Measurements from ENCODE around the gene ATP4A. TPM values are rescaled to one million over a fixed set of nuclear protein-coding genes. Genes with fewer than 3 reads are reported as not detected.
A peak's percentile ranks its signal among the peaks of the same experiment; 100 is the strongest.

Gene ATP4A
- total and polyA plus RNA-seq, 9 donors, result 0.02 TPM; not detected in 8

DNA sequence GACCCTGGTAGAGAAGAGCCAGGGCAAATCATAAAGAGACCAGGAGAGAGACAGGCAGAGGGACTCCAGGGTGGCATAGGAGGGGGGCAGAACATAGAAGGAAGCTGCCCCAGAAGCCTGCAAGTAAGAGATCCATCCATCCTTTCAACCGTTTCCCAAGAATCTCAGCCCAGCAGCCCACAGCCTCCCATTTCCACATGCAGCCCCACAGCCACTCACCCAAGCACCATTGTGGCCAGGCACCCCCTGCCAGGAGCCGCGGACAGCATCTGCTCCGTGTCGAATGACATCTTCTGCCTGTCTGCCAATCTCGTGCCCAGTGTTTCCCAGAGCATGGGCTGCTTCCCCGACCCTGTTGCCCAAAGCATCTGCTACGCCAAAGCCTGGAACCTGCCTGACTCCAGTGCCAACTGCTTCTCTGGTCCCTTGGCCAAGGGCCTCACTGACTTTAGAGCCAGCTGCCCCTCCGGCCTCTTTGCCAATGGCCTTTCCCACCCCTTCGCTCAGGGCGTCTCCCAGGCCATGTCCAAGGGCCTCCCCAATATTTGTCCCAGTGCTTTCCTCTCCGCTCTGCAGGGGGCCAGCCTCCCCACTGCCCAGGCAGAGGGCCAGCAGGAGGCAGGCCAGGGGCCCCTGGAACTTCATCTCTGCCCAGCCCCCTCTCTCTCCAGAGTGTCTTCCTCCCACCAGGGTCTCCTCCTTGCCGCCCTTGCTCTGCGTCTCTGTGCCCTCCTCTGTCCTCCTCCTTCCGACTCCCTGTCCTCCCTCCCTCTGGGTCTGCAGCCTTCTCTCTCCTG, 50.4 kb downstream of the ATP4A start:
- no peak overlapping the region for H3K27ac ChIP-seq
- intact Hi-C loops (cut with DNase I), result no loop called here
- TF ChIP-seq POLR2A (IDR thresholded peaks at IDR 0.05), result no peak
- H3K9me3 ChIP-seq, result no peaks in the 10 kb centered on the region
- no peak for DNase-seq
- H3K27me3 ChIP-seq, result no peaks in the 10 kb centered on the region
- H3K4me1 ChIP-seq (ENCODE audit: insufficient read depth), result peaks cover 3% of the 10 kb centered on the region
- WGBS, 3 donors, result 74 to 80% (median 75%) methylated on average over 15 of the region's 15 CpGs
- no peak overlapping the region for H3K4me3 ChIP-seq
- no peaks in the 10 kb centered on the region for H3K36me3 ChIP-seq

DNA sequence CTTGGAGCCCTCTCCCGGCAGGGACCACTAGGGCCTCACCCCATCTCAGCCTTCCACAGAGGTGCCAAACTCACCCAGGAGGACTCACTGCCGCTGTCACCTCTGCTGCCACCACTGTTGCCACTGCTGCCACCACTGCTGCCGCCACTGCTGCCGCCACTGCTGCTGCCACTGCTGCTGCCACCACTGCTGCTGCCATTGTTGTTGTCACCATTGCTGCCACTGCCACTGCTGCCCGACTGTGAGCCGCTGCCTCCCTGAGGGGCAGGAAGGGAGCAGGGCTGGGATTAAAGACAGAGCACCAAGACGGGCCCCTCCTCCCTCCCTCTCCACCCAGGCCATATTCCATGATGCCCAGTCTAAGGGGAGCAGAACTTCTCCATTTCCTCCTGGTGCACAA, 52.1 kb downstream of the ATP4A start:
- Histone ChIP-seq H3K9me3 (no peaks in the 10 kb centered on the region), H3K27ac (no peak overlapping the region), H3K27me3 (no peaks in the 10 kb centered on the region), H3K36me3 (no peaks in the 10 kb centered on the region), H3K4me1 (ENCODE audit: insufficient read depth) (peaks cover 3% of the 10 kb centered on the region), H3K4me3 (no peak overlapping the region)
- no peak for TF ChIP-seq CTCF (IDR thresholded peaks at IDR 0.05)
- no peak for TF ChIP-seq EP300 (IDR thresholded peaks at IDR 0.05)
- no peak for TF ChIP-seq POLR2A (IDR thresholded peaks at IDR 0.05)
- 77 to 86% (median 84%) methylated on average over 6 to 7 of the region's 7 CpGs for WGBS, 3 donors
- intact Hi-C loops (cut with DNase I), result no loop called here
- no peak for DNase-seq

DNA sequence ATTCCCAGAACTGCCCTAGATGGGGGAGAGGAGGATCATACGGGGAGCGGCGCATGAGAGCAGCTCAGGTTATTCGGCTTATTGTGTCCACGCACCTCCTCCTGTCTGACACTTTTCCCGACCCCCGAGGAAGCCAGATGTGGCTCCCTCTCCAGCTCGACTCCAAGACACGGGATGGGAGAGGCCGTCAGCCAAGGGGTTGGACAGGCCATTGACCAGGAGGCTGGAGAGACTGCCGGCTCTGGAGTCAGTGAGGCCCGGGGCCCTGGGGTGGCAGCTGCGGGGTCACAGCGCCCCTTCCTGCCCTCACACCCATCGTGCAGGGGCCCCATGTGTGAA, 52.9 kb downstream of the ATP4A start:
- WGBS, 3 donors, result 2 to 14% (median 4%) methylated on average over 13 to 15 of the region's 15 CpGs
- Histone ChIP-seq H3K36me3 (no peaks in the 10 kb centered on the region), H3K4me1 (ENCODE audit: insufficient read depth) (peaks cover 3% of the 10 kb centered on the region), H3K4me3 (no peak overlapping the region), H3K27me3 (no peaks in the 10 kb centered on the region), H3K9me3 (no peaks in the 10 kb centered on the region), H3K27ac (no peak overlapping the region)
- intact Hi-C loops (cut with DNase I), result no loop called here
- TF ChIP-seq CTCF (IDR thresholded peaks at IDR 0.05) (no peak), EP300 (IDR thresholded peaks at IDR 0.05) (no peak), POLR2A (IDR thresholded peaks at IDR 0.05) (no peak)
- no peak for DNase-seq

- H3K4me1 ChIP-seq (ENCODE audit: insufficient read depth), result peaks cover 3% of the 10 kb centered on the region
- 0 to 1% (median 1%) methylated on average over 39 of the region's 39 CpGs for WGBS, 3 donors
- intact Hi-C loops (cut with DNase I), result loop anchor here in 1 of 4 donors (10.0 kb wide), 1 partner anchor 245 kb away; the partner anchor contains the start of gene USF2
- peak; percentile 89 to 95 (median 90) for TF ChIP-seq CTCF (IDR thresholded peaks at IDR 0.05)
- TF ChIP-seq EP300 (IDR thresholded peaks at IDR 0.05), result no peak
- peak; percentile 51 for TF ChIP-seq POLR2A (IDR thresholded peaks at IDR 0.05)
- H3K27ac ChIP-seq, result peak overlapping the region; percentile 3 to 74
- peak; percentile 83 to 91 (median 88) for DNase-seq
- peak overlapping the region; percentile 37 for H3K4me3 ChIP-seq
- H3K9me3 ChIP-seq, result no peaks in the 10 kb centered on the region
- H3K27me3 ChIP-seq, result no peaks in the 10 kb centered on the region
- no peaks in the 10 kb centered on the region for H3K36me3 ChIP-seq
Observed at GRCh38 chr19:35509861-35510625, 53.4 kb downstream of the ATP4A start.

Measured in ovary (tissue), 9 donors.